H9 (cell line): ENCODE measurements around the gene DPF3. TPM values are rescaled to one million over a fixed set of nuclear protein-coding genes. Genes with fewer than 3 reads are reported as not detected.

Experiments
- DNase-seq: peaks from one replicate; pipeline ENCODE4 v3.0.0-alpha.2; 2017
- H2AFZ ChIP-seq: one replicate; pipeline ENCODE4 v1.6.1; 2013; ENCODE audit warnings: mild to moderate bottlenecking, low read length, control low read depth, moderate library complexity
- H2AK5ac ChIP-seq: 2 replicates; pipeline ENCODE4 v1.6.1; 2013; ENCODE audit warnings: low read length, control low read depth, mixed read lengths; ENCODE audit not compliant: insufficient read length
- H2BK120ac ChIP-seq: one replicate; pipeline ENCODE4 v1.6.1; 2013; ENCODE audit warnings: low read depth, mild to moderate bottlenecking, low read length, control low read depth, inconsistent platforms; ENCODE audit not compliant: poor library complexity, severe bottlenecking
- H2BK12ac ChIP-seq: 2 replicates; pipeline ENCODE4 v1.6.1; 2013; ENCODE audit warnings: low read length, control low read depth, mixed read lengths, low read depth; ENCODE audit not compliant: insufficient read length
- H2BK15ac ChIP-seq: 2 replicates; pipeline ENCODE4 v1.6.1; 2013; ENCODE audit warnings: low read depth, low read length, control low read depth
- H2BK20ac ChIP-seq: one replicate; pipeline ENCODE4 v1.6.1; 2013; ENCODE audit warnings: low read depth, mild to moderate bottlenecking, low read length, control low read depth, inconsistent platforms; ENCODE audit not compliant: poor library complexity, severe bottlenecking
- H2BK5ac ChIP-seq: 2 replicates; pipeline ENCODE4 v1.6.1; 2013; ENCODE audit warnings: low read length, control low read depth, mixed read lengths; ENCODE audit not compliant: insufficient read length
- H3K14ac ChIP-seq: 2 replicates; pipeline ENCODE4 v1.6.1; 2013; ENCODE audit warnings: low read length, control low read depth; ENCODE audit not compliant: insufficient read depth
- H3K18ac ChIP-seq: 2 replicates; pipeline ENCODE4 v1.6.1; 2013; ENCODE audit warnings: low read depth, mild to moderate bottlenecking, mixed read lengths, low read length, control low read depth; ENCODE audit not compliant: insufficient read length
- H3K23ac ChIP-seq: 2 replicates; pipeline ENCODE4 v1.6.1; 2013; ENCODE audit warnings: low read length, control low read depth, mixed read lengths, low read depth; ENCODE audit not compliant: insufficient read length
- H3K23me2 ChIP-seq: 2 replicates; pipeline ENCODE4 v1.6.1; 2013; ENCODE audit warnings: low read depth, mild to moderate bottlenecking, mixed read lengths, low read length, control low read depth; ENCODE audit not compliant: insufficient read length, poor library complexity, severe bottlenecking
- H3K27ac ChIP-seq: 2 replicates; pipeline ENCODE4 v1.5.1; 2013; ENCODE audit warnings: low read length, control low read depth, mixed read lengths, low read depth; ENCODE audit not compliant: insufficient read length
- H3K27me3 ChIP-seq: 2 replicates; pipeline ENCODE4 v1.6.1; 2013; ENCODE audit warnings: low read length, control low read depth, inconsistent platforms; ENCODE audit not compliant: insufficient read depth
- H3K4ac ChIP-seq: 2 replicates; pipeline ENCODE4 v1.6.1; 2013; ENCODE audit warnings: low read depth, mild to moderate bottlenecking, control low read depth, inconsistent platforms, low read length, moderate library complexity
- H3K4me1 ChIP-seq: 2 replicates; pipeline ENCODE4 v1.6.1; 2013; ENCODE audit warnings: low read length, control low read depth, inconsistent platforms; ENCODE audit not compliant: insufficient read depth
- H3K4me2 ChIP-seq: 2 replicates; pipeline ENCODE4 v1.6.1; 2013; ENCODE audit warnings: low read length, control low read depth, mixed read lengths; ENCODE audit not compliant: insufficient read length, insufficient read depth
- H3K56ac ChIP-seq: 2 replicates; pipeline ENCODE4 v1.6.1; 2013; ENCODE audit warnings: low read depth, mild to moderate bottlenecking, mixed read lengths, low read length, control low read depth; ENCODE audit not compliant: insufficient read length
- H3K79me1 ChIP-seq: 2 replicates; pipeline ENCODE4 v1.6.1; 2013; ENCODE audit warnings: low read depth, mild to moderate bottlenecking, moderate library complexity, low read length, control low read depth, inconsistent platforms; ENCODE audit not compliant: insufficient read depth, poor library complexity, severe bottlenecking
- H3K79me2 ChIP-seq: 2 replicates; pipeline ENCODE4 v1.6.1; 2013; ENCODE audit warnings: low read length, control low read depth, inconsistent platforms; ENCODE audit not compliant: insufficient read depth
- H3K9ac ChIP-seq: 2 replicates; pipeline ENCODE4 v1.6.1; 2013; ENCODE audit warnings: low read length, control low read depth, mixed read lengths; ENCODE audit not compliant: insufficient read length; ENCODE audit errors: extremely low read depth
- H3K9me3 ChIP-seq: one replicate; pipeline ENCODE4 v1.6.1; 2013; ENCODE audit warnings: low read depth, low read length, inconsistent platforms; ENCODE audit not compliant: control insufficient read depth
- H3T11ph ChIP-seq: one replicate; pipeline ENCODE4 v1.6.1; 2013; ENCODE audit warnings: mild to moderate bottlenecking, low read length, control low read depth, inconsistent platforms
- H4K20me1 ChIP-seq: one replicate; pipeline ENCODE4 v1.6.1; 2013; ENCODE audit not compliant: control insufficient read depth, insufficient read length, insufficient read depth
- H4K5ac ChIP-seq: 2 replicates; pipeline ENCODE4 v1.6.1; 2013; ENCODE audit warnings: low read depth, mild to moderate bottlenecking, mixed read lengths, low read length, control low read depth; ENCODE audit not compliant: insufficient read length
- H4K8ac ChIP-seq: replicated peaks from 2 replicates; pipeline ENCODE4 v1.6.1; 2013; ENCODE audit warnings: low read length, control low read depth, mixed read lengths, low read depth; ENCODE audit not compliant: insufficient read length
- H4K91ac ChIP-seq: 2 replicates; pipeline ENCODE4 v1.6.1; 2013; ENCODE audit warnings: low read depth, mild to moderate bottlenecking, moderate library complexity, mixed read lengths, low read length, control low read depth; ENCODE audit not compliant: insufficient read length
- H3K27ac Mint-ChIP-seq, 3 experiments: 2 replicates in 2 of 3; 3 replicates in 1 of 3; pipeline ENCODE4 v1.8.0; 2020 to 2021; ENCODE audit warnings: mixed read lengths in 3 of 3, mild to moderate bottlenecking in 1 of 3, moderate library complexity in 1 of 3
- H3K27me3 Mint-ChIP-seq: 2 replicates; pipeline ENCODE4 v1.8.0; 2021; ENCODE audit warnings: low read depth, mild to moderate bottlenecking, moderate library complexity, mixed read lengths
- H3K36me3 Mint-ChIP-seq, 3 experiments: 2 replicates in 2 of 3; 3 replicates in 1 of 3; pipeline ENCODE4 v1.8.0; 2020 to 2021; ENCODE audit warnings: low read depth in 3 of 3, mixed read lengths in 3 of 3; ENCODE audit not compliant: insufficient read depth in 1 of 3
- H3K4me1 Mint-ChIP-seq, 2 experiments: 2 replicates each; pipeline ENCODE4 v1.8.0; 2020; ENCODE audit warnings: mixed read lengths in 2 of 2
- H3K4me3 Mint-ChIP-seq, 2 experiments: 2 replicates in 1 of 2; 3 replicates in 1 of 2; pipeline ENCODE4 v1.8.0; 2020 to 2021; ENCODE audit warnings: mild to moderate bottlenecking in 2 of 2, mixed read lengths in 2 of 2, moderate library complexity in 1 of 2
- H3K9me3 Mint-ChIP-seq, 2 experiments: 2 replicates in 1 of 2; 3 replicates in 1 of 2; pipeline ENCODE4 v1.8.0; 2020; ENCODE audit warnings: mild to moderate bottlenecking in 2 of 2, mixed read lengths in 2 of 2, moderate library complexity in 1 of 2
- WGBS: extraction: QIAGEN DNeasy Blood & Tissue Kit; methylation state at CpG from one replicate; pipeline ENCODE4 v1.1.7; 2013; ENCODE audit warnings: missing lambda C conversion rate, low lambda C conversion rate, mixed read lengths; ENCODE audit not compliant: insufficient read length; ENCODE audit errors: extremely low coverage; 5-methylcytosine and 5-hydroxymethylcytosine counted together
- total RNA-seq: library from RNA; stranded (reverse); gene quantifications from 2 replicates; pipeline ENCODE4 v1.2.1, GENCODE V29; 2021
- TF ChIP-seq, protein P1 (sequence below): fragments of 200-600 bp; sonication (generic); conservative IDR thresholded peaks from 3 replicates; pipeline ENCODE4 v1.8.0; 2021; ENCODE audit warnings: antibody characterized with exemption, mild to moderate bottlenecking

Gene DPF3
- total RNA-seq, 1 experiment from 2014 or later = not detected

DNA sequence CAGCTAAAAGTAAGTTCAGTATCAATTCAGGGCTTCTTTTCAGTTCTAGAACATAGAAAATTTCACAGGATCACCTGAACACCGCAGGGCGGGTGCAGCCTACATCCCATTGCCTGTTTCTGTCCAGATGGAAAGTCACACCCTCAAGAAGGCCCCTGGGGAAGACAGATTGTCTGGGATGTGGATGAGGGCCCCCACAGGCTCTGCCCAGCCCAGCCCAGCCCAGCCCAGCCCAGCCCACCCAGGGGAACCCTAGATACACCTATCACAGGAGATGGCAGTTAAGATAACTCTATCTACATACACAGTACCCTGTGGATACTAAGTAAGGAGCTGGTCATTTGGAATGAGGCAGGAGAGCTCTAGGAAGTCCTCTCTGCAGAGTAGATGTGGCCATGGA is 68.4 kb downstream of the DPF3 start:
- H3K23me2 ChIP-seq = no peaks in the 10 kb centered on the region
- H3K9me3 ChIP-seq = no peaks in the 10 kb centered on the region
- Mint-ChIP-seq H3K9me3 (no peaks in the 10 kb centered on the region; a peak in 1 of 5 replicates), H3K4me3 (no peak overlapping the region), H3K4me1 (peaks cover 7 to 14% of the 10 kb centered on the region in 2 experiments; a peak in 3 of 4 replicates), H3K27me3 (peaks cover 6% of the 10 kb centered on the region), H3K27ac (no peak overlapping the region), H3K36me3 (no peaks in the 10 kb centered on the region)
- H3K4ac ChIP-seq = no peak overlapping the region
- TF ChIP-seq, protein P1, sequence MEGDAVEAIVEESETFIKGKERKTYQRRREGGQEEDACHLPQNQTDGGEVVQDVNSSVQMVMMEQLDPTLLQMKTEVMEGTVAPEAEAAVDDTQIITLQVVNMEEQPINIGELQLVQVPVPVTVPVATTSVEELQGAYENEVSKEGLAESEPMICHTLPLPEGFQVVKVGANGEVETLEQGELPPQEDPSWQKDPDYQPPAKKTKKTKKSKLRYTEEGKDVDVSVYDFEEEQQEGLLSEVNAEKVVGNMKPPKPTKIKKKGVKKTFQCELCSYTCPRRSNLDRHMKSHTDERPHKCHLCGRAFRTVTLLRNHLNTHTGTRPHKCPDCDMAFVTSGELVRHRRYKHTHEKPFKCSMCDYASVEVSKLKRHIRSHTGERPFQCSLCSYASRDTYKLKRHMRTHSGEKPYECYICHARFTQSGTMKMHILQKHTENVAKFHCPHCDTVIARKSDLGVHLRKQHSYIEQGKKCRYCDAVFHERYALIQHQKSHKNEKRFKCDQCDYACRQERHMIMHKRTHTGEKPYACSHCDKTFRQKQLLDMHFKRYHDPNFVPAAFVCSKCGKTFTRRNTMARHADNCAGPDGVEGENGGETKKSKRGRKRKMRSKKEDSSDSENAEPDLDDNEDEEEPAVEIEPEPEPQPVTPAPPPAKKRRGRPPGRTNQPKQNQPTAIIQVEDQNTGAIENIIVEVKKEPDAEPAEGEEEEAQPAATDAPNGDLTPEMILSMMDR = no peak
- H3K79me1 ChIP-seq = no peaks in the 10 kb centered on the region
- H3K9ac ChIP-seq = no peak overlapping the region
- no peak overlapping the region for H4K5ac ChIP-seq
- H3K79me2 ChIP-seq = no peaks in the 10 kb centered on the region
- no CpG with 5 or more reads among the region's 2 CpGs for WGBS
- H3K27me3 ChIP-seq = no peaks in the 10 kb centered on the region
- H2BK5ac ChIP-seq = no peak overlapping the region
- no peak overlapping the region for H2AFZ ChIP-seq
- no peak overlapping the region for H4K8ac ChIP-seq
- H2BK20ac ChIP-seq = no peak overlapping the region
- no peak overlapping the region for H3K18ac ChIP-seq
- no peak overlapping the region for H2BK120ac ChIP-seq
- no peak overlapping the region for H3K56ac ChIP-seq
- no peak overlapping the region; the same call in 1 of the 2 replicates for H3K14ac ChIP-seq
- no peaks in the 10 kb centered on the region for H4K20me1 ChIP-seq
- no peak overlapping the region for H3K23ac ChIP-seq
- no peak for DNase-seq
- no peak overlapping the region for H2AK5ac ChIP-seq
- H2BK15ac ChIP-seq = no peak overlapping the region
- H3K27ac ChIP-seq = no peak overlapping the region
- H3K4me2 ChIP-seq = no peak overlapping the region
- no peak overlapping the region for H3T11ph ChIP-seq
- no peak overlapping the region for H4K91ac ChIP-seq
- H3K4me1 ChIP-seq = no peaks in the 10 kb centered on the region; the same call in 1 of the 2 replicates
- H2BK12ac ChIP-seq = no peak overlapping the region
